Spleen (tissue), 11 donors: ENCODE results near the gene RELCH. TPM values are rescaled to one million over a fixed set of nuclear protein-coding genes. Genes with fewer than 3 reads are reported as not detected.
A peak's percentile ranks its signal among the peaks of the same experiment; 100 is the strongest.

Source experiments
- DNase-seq: peaks from one replicate; pipeline ENCODE4 v3.0.0-alpha.2; 2020
- H3K27ac ChIP-seq, 8 donors: fragments of 200-600 bp; sonication (generic) in 7 of 8; 1 replicate in 4 of 8; 2 replicates in 4 of 8; pipeline versions ENCODE4 v1.5.0 to v1.8.0; 2016 to 2021; ENCODE audit warnings: inconsistent platforms in 4 of 8, mild to moderate bottlenecking in 4 of 8, moderate library complexity in 1 of 8
- H3K27me3 ChIP-seq, 7 donors: fragments of 200-600 bp; sonication (generic) in 6 of 7; replicated peaks in 1 of 7; 1 replicate in 4 of 7; 2 replicates in 3 of 7; pipeline versions ENCODE4 v1.5.0 to v1.8.0; 2016 to 2021; ENCODE audit warnings: inconsistent platforms in 3 of 7, mild to moderate bottlenecking in 1 of 7
- H3K36me3 ChIP-seq, 6 donors: fragments of 200-600 bp; sonication (generic) in 5 of 6; 1 replicate in 4 of 6; 2 replicates in 2 of 6; pipeline versions ENCODE4 v1.5.0 to v1.8.0; 2016 to 2021; ENCODE audit warnings: inconsistent platforms in 2 of 6
- H3K4me1 ChIP-seq, 6 donors: fragments of 200-600 bp; sonication (generic) in 5 of 6; 1 replicate in 3 of 6; 2 replicates in 3 of 6; pipeline versions ENCODE4 v1.5.0 to v1.8.0; 2016 to 2021; ENCODE audit warnings: inconsistent platforms in 3 of 6
- H3K4me3 ChIP-seq, 8 donors: fragments of 200-600 bp; sonication (generic) in 7 of 8; 1 replicate in 4 of 8; 2 replicates in 4 of 8; pipeline versions ENCODE4 v1.5.0 to v1.8.0; 2016 to 2021; ENCODE audit warnings: inconsistent platforms in 4 of 8, mild to moderate bottlenecking in 4 of 8, moderate library complexity in 2 of 8
- H3K9me3 ChIP-seq, 8 donors: fragments of 200-600 bp; sonication (generic) in 7 of 8; 1 replicate in 4 of 8; 2 replicates in 4 of 8; pipeline versions ENCODE4 v1.5.0 to v1.8.0; 2016 to 2021; ENCODE audit warnings: inconsistent platforms in 4 of 8
- POLR2A ChIP-seq, 3 donors: fragments of 450-650 bp; IDR thresholded peaks; one replicate each; pipeline ENCODE4 v1.5.1; 2017; ENCODE audit warnings: antibody characterized with exemption in 3 of 3, mild to moderate bottlenecking in 1 of 3
- POLR2AphosphoS5 ChIP-seq, 3 donors: sonication (generic); formaldehyde crosslinking; IDR thresholded peaks; one replicate each; pipeline ENCODE4 v1.5.1; 2017; ENCODE audit warnings: antibody characterized with exemption in 3 of 3
- WGBS, 5 donors: extraction: QIAGEN DNeasy Blood & Tissue Kit in 3 of 5; methylation state at CpG; one replicate each; pipeline versions ENCODE4 v1.1.5 to v1.1.7; 2013 to 2018; 5-methylcytosine and 5-hydroxymethylcytosine counted together
- intact Hi-C: fragments of 100-400 bp; cut with DNase I; formaldehyde crosslinking; loops from one replicate; pipeline ENCODE4 v1.15.0; 2023; ENCODE audit warnings: low total_unique reads
- polyA plus RNA-seq, 3 donors: library from polyadenylated mRNA; stranded (reverse); fragments of 200-250 nt; gene quantifications; one replicate each; pipeline ENCODE4 v1.2.1, GENCODE V29; 2013
- total RNA-seq, 7 donors: library from RNA; depleted of rRNA in 3 of 7; stranded (reverse); fragments of >200 nt in 3 of 7; fragmentation: NEBNext Ultra II Directional in 4 of 7; extraction: Animal tissue kit (Norgen Biotek cat#: 25700) in 4 of 7; gene quantifications; one replicate each; pipeline versions ENCODE4 v1.1.0 to v1.2.1, GENCODE V29; 2016 to 2021
- TF ChIP-seq, protein P1 (sequence below), 11 experiments: fragments of 200-600 bp in 7 of 11; fragments of 450-650 bp in 4 of 11; sonication (generic) in 4 of 11; IDR thresholded peaks in 8 of 11; conservative IDR thresholded peaks in 3 of 11; 1 replicate in 7 of 11; 2 replicates in 4 of 11; pipeline versions ENCODE4 v1.4.0 to v1.8.0; 2016 to 2021; ENCODE audit warnings: antibody characterized with exemption in 11 of 11, inconsistent platforms in 4 of 11, mild to moderate bottlenecking in 1 of 11
- donor health status: healthy with polysubstance abuse.
- donor health status: DM: no; HTN: no; CAD: no; lungs with moderate emphysema.
- donor health status: DM: no; HTN: no; CAD: no.
- donor health status: Bipolar disorder and iron deficiency.
- donor health status: healthy.
- donor health status: DM: no; HTN: no; CAD: no.
- donor health status: DM: yes; HTN: yes; CAD: no.

RELCH gene
- total and polyA plus RNA-seq, 10 donors = 11.8 to 75.1 (median 49.3) TPM

DNA sequence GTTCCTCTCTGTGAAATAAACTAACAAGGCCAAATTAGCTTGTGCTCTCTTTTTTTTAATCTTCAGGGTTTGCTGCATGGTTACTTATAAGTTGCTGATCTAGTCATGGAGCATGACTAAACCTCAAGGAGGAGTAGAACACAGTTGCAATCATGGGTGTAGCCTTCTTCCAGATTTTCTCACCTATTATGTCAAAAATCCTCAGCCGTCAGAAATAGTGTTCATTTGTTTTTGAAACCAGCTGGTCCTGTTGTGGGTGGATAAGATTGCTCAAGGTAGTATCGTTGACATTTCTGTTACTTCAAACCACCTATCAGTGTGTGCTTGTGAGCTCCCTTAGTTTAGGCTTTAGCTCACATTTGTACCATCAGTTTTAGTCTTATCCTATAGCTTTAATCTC is 11.2 kb downstream of the RELCH start:
- WGBS, 5 donors = 51 to 78% (median 71%) methylated on average over 2 of the region's 2 CpGs

DNA sequence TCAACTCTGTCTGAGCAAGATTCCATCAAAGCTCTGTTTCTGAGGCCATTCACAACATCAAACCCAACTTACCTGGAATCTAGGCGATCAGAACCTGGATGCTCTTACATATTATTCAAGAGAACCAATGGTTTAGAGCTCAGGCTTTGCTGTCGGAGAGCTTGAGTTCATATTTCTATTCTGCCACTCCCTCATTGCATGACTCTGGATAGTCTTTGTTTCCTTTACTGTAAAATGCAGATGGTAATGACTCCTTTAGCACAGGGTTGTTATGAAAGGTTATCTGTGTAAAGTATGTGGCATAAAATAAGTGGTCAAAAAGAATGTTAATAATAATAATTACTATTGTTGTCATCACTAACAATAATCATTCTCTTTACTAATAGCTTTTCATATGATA is 12.6 kb downstream of the RELCH start:
- H3K9me3 ChIP-seq = no peaks in the 10 kb centered on the region
- no peak overlapping the region for H3K4me3 ChIP-seq
- peaks cover 0 to 68% (median 27%) of the 10 kb centered on the region in 6 donors for H3K4me1 ChIP-seq
- intact Hi-C loops = no loop called here
- peak overlapping the region in 1 of 8 donors; percentile 16 for H3K27ac ChIP-seq
- no peak for DNase-seq
- WGBS, 5 donors = 63 to 99% (median 94%) methylated on average over 2 of the region's 2 CpGs
- no peaks in the 10 kb centered on the region for H3K27me3 ChIP-seq
- TF ChIP-seq POLR2A (IDR thresholded peaks at IDR 0.05) (no peak), POLR2AphosphoS5 (IDR thresholded peaks at IDR 0.05) (no peak)
- TF ChIP-seq, protein P1, sequence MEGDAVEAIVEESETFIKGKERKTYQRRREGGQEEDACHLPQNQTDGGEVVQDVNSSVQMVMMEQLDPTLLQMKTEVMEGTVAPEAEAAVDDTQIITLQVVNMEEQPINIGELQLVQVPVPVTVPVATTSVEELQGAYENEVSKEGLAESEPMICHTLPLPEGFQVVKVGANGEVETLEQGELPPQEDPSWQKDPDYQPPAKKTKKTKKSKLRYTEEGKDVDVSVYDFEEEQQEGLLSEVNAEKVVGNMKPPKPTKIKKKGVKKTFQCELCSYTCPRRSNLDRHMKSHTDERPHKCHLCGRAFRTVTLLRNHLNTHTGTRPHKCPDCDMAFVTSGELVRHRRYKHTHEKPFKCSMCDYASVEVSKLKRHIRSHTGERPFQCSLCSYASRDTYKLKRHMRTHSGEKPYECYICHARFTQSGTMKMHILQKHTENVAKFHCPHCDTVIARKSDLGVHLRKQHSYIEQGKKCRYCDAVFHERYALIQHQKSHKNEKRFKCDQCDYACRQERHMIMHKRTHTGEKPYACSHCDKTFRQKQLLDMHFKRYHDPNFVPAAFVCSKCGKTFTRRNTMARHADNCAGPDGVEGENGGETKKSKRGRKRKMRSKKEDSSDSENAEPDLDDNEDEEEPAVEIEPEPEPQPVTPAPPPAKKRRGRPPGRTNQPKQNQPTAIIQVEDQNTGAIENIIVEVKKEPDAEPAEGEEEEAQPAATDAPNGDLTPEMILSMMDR (IDR thresholded peaks at IDR 0.05 in 8 of 11, conservative IDR thresholded peaks at IDR 0.05 in 3 of 11) = no peak
- no peaks in the 10 kb centered on the region for H3K36me3 ChIP-seq

More for the DNA sequence above, 11.2 kb downstream of the RELCH start:
- intact Hi-C loops = no loop called here
- H3K9me3 ChIP-seq = no peaks in the 10 kb centered on the region
- DNase-seq = no peak
- H3K4me3 ChIP-seq = no peak overlapping the region
- TF ChIP-seq, protein P1 (IDR thresholded peaks at IDR 0.05 in 8 of 11, conservative IDR thresholded peaks at IDR 0.05 in 3 of 11) = no peak
- TF ChIP-seq POLR2AphosphoS5 (IDR thresholded peaks at IDR 0.05) (no peak), POLR2A (IDR thresholded peaks at IDR 0.05) (no peak)
- H3K27me3 ChIP-seq = no peaks in the 10 kb centered on the region
- no peak overlapping the region for H3K27ac ChIP-seq
- H3K36me3 ChIP-seq = no peaks in the 10 kb centered on the region
- peaks cover 3 to 82% (median 38%) of the 10 kb centered on the region in 6 donors for H3K4me1 ChIP-seq

DNA sequence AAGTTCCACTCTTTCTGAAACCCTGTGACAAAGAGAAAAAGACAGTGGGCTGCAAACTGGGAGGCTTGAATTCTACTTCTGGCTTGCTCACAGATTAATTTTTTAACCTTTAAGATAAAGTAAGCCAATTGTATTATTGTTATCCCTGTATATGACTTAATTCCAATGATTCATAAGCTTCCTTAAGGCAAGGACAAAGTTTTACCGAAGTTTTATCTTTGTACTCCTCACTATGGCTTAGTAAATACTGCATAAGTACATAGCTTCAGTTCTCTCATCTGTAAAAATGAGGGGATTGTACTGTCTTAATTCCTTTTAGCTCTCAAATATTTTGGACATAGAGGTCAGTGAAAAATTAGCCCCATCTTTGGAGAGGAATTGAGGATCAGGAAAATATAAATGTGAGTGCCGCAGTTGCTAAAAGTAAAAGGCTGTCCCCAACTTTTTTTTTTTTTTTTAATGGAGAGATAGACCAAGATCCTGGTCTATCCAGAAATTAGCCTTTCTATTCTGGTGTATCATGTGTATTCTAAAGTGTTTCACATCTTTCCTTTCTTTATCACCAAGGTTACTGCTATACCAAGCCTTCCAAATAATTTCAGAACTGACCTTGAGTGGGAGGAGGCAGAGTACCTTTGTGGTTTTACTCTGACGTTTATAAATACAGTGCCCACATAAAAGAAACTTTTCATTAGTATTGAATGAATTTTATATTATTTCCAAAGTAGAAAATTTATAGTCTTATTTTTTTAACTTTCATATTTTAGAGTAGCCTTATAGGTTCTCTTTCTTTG is 13.3 kb downstream of the RELCH start:
- Histone ChIP-seq H3K4me1 (peaks cover 0 to 61% (median 25%) of the 10 kb centered on the region in 6 donors), H3K27ac (peak overlapping the region in 1 of 8 donors; percentile 16), H3K36me3 (no peaks in the 10 kb centered on the region), H3K9me3 (no peaks in the 10 kb centered on the region), H3K27me3 (no peaks in the 10 kb centered on the region), H3K4me3 (no peak overlapping the region)
- no peak for TF ChIP-seq POLR2AphosphoS5 (IDR thresholded peaks at IDR 0.05)
- intact Hi-C loops = no loop called here
- WGBS, 5 donors = 54 to 64% (median 61%) methylated on average over 3 of the region's 3 CpGs
- DNase-seq = no peak

DNA sequence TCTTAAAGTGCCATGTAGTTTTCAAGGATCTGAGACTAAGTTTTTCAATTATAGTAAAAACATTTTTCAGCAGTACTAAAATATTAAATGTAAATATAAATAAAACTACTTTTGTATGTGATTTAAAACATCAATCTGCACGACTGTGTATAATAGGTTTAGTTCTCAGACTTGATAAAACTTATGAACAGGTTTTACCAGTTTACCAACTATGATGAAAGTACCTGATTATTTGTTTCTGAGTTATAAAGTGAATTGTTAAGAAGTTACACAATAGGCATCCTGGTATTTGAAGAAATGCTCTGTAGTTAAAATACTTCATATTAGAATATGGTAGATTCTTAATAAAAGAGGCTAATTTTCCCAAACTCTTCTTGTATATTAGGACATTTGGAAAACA is 14.8 kb downstream of the RELCH start:
- H3K27ac ChIP-seq = no peak overlapping the region
- no peaks in the 10 kb centered on the region for H3K9me3 ChIP-seq
- no peaks in the 10 kb centered on the region for H3K27me3 ChIP-seq
- no peaks in the 10 kb centered on the region for H3K36me3 ChIP-seq
- no peak for DNase-seq
- 0 to 98% (median 92%) methylated on average over 1 of the region's 1 CpG for WGBS, 5 donors
- intact Hi-C loops = no loop called here
- no peak for TF ChIP-seq POLR2A (IDR thresholded peaks at IDR 0.05)
- TF ChIP-seq, protein P1 (IDR thresholded peaks at IDR 0.05 in 8 of 11, conservative IDR thresholded peaks at IDR 0.05 in 3 of 11) = no peak
- no peak overlapping the region for H3K4me3 ChIP-seq
- peaks cover 0 to 46% (median 17%) of the 10 kb centered on the region in 6 donors for H3K4me1 ChIP-seq
